ENCODE measurements around the gene EPB41. TPM values are rescaled to one million over a fixed set of nuclear protein-coding genes. Genes with fewer than 3 reads are reported as not detected.
A peak's percentile ranks its signal among the peaks of the same experiment; 100 is the strongest.

The EPB41 gene
- total RNA-seq, 1 donor from 2014 or later, result 15.5 TPM

- TF ChIP-seq CTCF (conservative IDR thresholded peaks at IDR 0.05; ENCODE audit: low read depth, low read length), result no peak
- H3K4me3 ChIP-seq (ENCODE audit: low read depth, low read length), result no peak overlapping the region
- DNase-seq (ENCODE audit: low read depth), result no peak
Measured at GRCh38 chr1:28910379-28911115, 3.8 kb upstream of the EPB41 start.

- DNase-seq (ENCODE audit: low read depth), result no peak
- TF ChIP-seq CTCF (conservative IDR thresholded peaks at IDR 0.05; ENCODE audit: low read depth, low read length), result no peak
- H3K4me3 ChIP-seq (ENCODE audit: low read depth, low read length), result peak overlapping the region; percentile 56
Measured at GRCh38 chr1:28913786-28914227, 562 bp upstream of the EPB41 start.

- peak overlapping the region; percentile 56 for H3K4me3 ChIP-seq (ENCODE audit: low read depth, low read length)
- DNase-seq (ENCODE audit: low read depth), result no peak
- TF ChIP-seq CTCF (conservative IDR thresholded peaks at IDR 0.05; ENCODE audit: low read depth, low read length), result no peak
Measured at GRCh38 chr1:28915031-28915895, 894 bp downstream of the EPB41 start.

GRCh38 chr1:28917757-28918118 is 3.4 kb downstream of the EPB41 start:
- DNase-seq (ENCODE audit: low read depth), result no peak

DNA sequence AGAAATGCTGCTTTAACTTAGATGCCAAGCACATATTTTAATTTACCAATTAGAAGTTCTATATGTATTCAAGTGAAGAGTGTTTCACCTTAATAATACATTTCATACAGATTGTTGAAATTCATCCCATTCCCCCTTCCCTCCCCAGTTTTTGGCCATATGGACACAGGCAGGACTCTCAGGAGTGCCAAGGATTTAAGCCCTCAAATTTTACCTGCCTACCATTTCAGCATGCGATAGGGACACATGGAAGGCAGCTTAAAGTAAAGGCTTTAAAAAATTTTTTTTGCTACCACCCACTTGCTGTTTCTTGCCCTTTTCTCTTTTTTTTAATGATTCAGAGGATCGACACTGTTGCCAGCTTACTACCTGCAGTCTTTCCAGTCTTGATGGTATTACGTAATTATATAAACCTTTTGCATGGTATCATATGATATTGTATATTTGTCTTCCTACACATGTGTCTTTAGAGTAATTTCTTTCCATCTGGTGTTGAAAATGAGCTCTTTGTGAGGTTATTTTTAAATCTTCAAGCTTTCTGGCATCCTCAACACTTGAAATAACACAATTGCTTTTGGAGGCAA is 7.0 kb downstream of the EPB41 start:
- DNase-seq (ENCODE audit: low read depth), result no peak
- no peak overlapping the region for H3K4me3 ChIP-seq (ENCODE audit: low read depth, low read length)
- no peak for TF ChIP-seq CTCF (conservative IDR thresholded peaks at IDR 0.05; ENCODE audit: low read depth, low read length)

More at GRCh38 chr1:28917757-28918118, 3.4 kb downstream of the EPB41 start:
- no peak for TF ChIP-seq CTCF (conservative IDR thresholded peaks at IDR 0.05; ENCODE audit: low read depth, low read length)
- H3K4me3 ChIP-seq (ENCODE audit: low read depth, low read length), result no peak overlapping the region

GRCh38 chr1:28925350-28925891 is 11.1 kb downstream of the EPB41 start:
- H3K4me3 ChIP-seq (ENCODE audit: low read depth, low read length), result no peak overlapping the region
- TF ChIP-seq CTCF (conservative IDR thresholded peaks at IDR 0.05; ENCODE audit: low read depth, low read length), result no peak
- DNase-seq (ENCODE audit: low read depth), result no peak
